HG03558 (cell line): Measurements from ENCODE around the gene DHRS13.
A peak's percentile ranks its signal among the peaks of the same experiment; 100 is the strongest.

Source experiments
- ATAC-seq: cut with Tn5 transposase; IDR thresholded peaks from one replicate; pipeline ENCODE4 v1.9.1; 2021; ENCODE audit warnings: moderate number of reproducible peaks; ENCODE audit not compliant: unreplicated experiment; ENCODE audit errors: extremely low read depth

DHRS13 gene

GRCh38 chr17:28902819-28903545 is at the start of gene DHRS13:
Gene DHRS13, minus strand, starts transcription at chr17:28903079. Its CDS starts 135 bp downstream, at chr17:28902944.
- peak; percentile 51 for ATAC-seq

GRCh38 chr17:28951991-28952975 is 49.4 kb upstream of the DHRS13 start:
- peak; percentile 32 for ATAC-seq

GRCh38 chr17:28951428-28951990 is 48.6 kb upstream of the DHRS13 start, which contains the start of gene PHF12:
Gene PHF12, minus strand, starts transcription at chr17:28951518. Its CDS starts 558 bp downstream, at chr17:28950960.
- peak; percentile 40 for ATAC-seq

GRCh38 chr17:28950752-28951427 is 48.0 kb upstream of the DHRS13 start:
- no peak for ATAC-seq

GRCh38 chr17:28950017-28950751 is 47.3 kb upstream of the DHRS13 start:
- no peak for ATAC-seq

- no peak for ATAC-seq
Measured at GRCh38 chr17:28949185-28950016, 46.5 kb upstream of the DHRS13 start.

GRCh38 chr17:28948873-28949184 is 46.0 kb upstream of the DHRS13 start:
- no peak for ATAC-seq

- no peak for ATAC-seq
Measured at GRCh38 chr17:28948342-28948741, 45.5 kb upstream of the DHRS13 start.

GRCh38 chr17:28947639-28948038 is 44.8 kb upstream of the DHRS13 start:
- no peak for ATAC-seq

- ATAC-seq, result no peak
Measured at GRCh38 chr17:28946239-28946638, 43.4 kb upstream of the DHRS13 start.

- ATAC-seq, result no peak
Measured at GRCh38 chr17:28944862-28945741, 42.2 kb upstream of the DHRS13 start.

GRCh38 chr17:28944343-28944742 is 41.5 kb upstream of the DHRS13 start:
- ATAC-seq, result no peak

GRCh38 chr17:28942925-28943324 is 40.0 kb upstream of the DHRS13 start:
- ATAC-seq, result no peak

- ATAC-seq, result no peak
Measured at GRCh38 chr17:28941251-28941650, 38.4 kb upstream of the DHRS13 start.

- no peak for ATAC-seq
Measured at GRCh38 chr17:28940675-28941074, 37.8 kb upstream of the DHRS13 start.

GRCh38 chr17:28940142-28940541 is 37.3 kb upstream of the DHRS13 start:
- ATAC-seq, result no peak

- no peak for ATAC-seq
Measured at GRCh38 chr17:28938552-28938951, 35.7 kb upstream of the DHRS13 start.
